HepG2 (cell line): ENCODE results near the gene VGLL3. TPM values are rescaled to one million over a fixed set of nuclear protein-coding genes. Genes with fewer than 3 reads are reported as not detected.

Experiments
- ATAC-seq: fragments of 200-7000 bp; cut with Tn5 transposase; 3 replicates; pipeline ENCODE4 v1.9.1; 2020; ENCODE audit warnings: mild to moderate bottlenecking, moderate library complexity
- BruUV-seq: library from RNA; stranded (reverse); fragments of 400-500 nt; replicated peaks from 2 replicates; lab custom pipeline; 2021; lab: Mats Ljungman, UMichigan
- CTCF ChIA-PET: fragments of 300-600 bp; formaldehyde crosslinking; extraction: SDS; loops from one replicate; lab custom pipeline; 2021; ENCODE audit warnings: low total read pairs, inconsistent platforms, low intra/inter-chr PET ratio; lab: Yijun Ruan, JAX
- POLR2A ChIA-PET: fragments of 350-600 bp; sonication (Branson Sonifier 250); formaldehyde crosslinking; loops from one replicate; lab custom pipeline; 2020; ENCODE audit warnings: antibody characterized with exemption, inconsistent platforms; lab: Yijun Ruan, JAX
- DNase-seq: peaks from one replicate; pipeline ENCODE4 v3.0.0-alpha.2; 2015; ENCODE audit warnings: low spot score
- FAIRE-seq: peaks from 3 replicates; lab custom pipeline; 2011; peaks lifted over from hg19 to GRCh38; lab: Jason Lieb, UNC
- H2AFZ ChIP-seq: one replicate; pipeline ENCODE4 v1.6.1; 2011; ENCODE audit warnings: low read length, inconsistent platforms
- H3K27ac ChIP-seq: fragments of 300-600 bp; 3 replicates; pipeline ENCODE4 v1.8.0; 2011; ENCODE audit warnings: mixed run types, mild to moderate bottlenecking, mixed read lengths, low read length, inconsistent platforms; ENCODE audit not compliant: insufficient read depth; ENCODE audit errors: extremely low read length
- H3K27me3 ChIP-seq, 2 experiments: fragments of 200-600 bp in 1 of 2; 2 replicates in 1 of 2; 3 replicates in 1 of 2; pipeline versions ENCODE4 v1.6.0 to v1.8.0; 2011; ENCODE audit warnings: low read length in 2 of 2, mild to moderate bottlenecking in 2 of 2, moderate library complexity in 2 of 2, inconsistent platforms in 1 of 2; ENCODE audit not compliant: insufficient read depth in 2 of 2, control insufficient read depth in 1 of 2
- H3K36me3 ChIP-seq, 2 experiments: fragments of 200-600 bp in 1 of 2; replicated peaks in 1 of 2; 2 replicates in 1 of 2; 3 replicates in 1 of 2; pipeline versions ENCODE4 v1.5.1 to v1.8.0; 2011; ENCODE audit warnings: low read length in 2 of 2, inconsistent platforms in 1 of 2; ENCODE audit not compliant: insufficient read depth in 2 of 2, control insufficient read depth in 1 of 2
- H3K4me1 ChIP-seq: 2 replicates; pipeline ENCODE4 v1.5.1; 2012; ENCODE audit warnings: low read length, inconsistent platforms; ENCODE audit not compliant: insufficient read depth
- H3K4me2 ChIP-seq: 2 replicates; pipeline ENCODE4 v1.6.0; 2011; ENCODE audit warnings: low read depth, low read length, inconsistent platforms
- H3K4me3 ChIP-seq, 3 experiments: fragments of 200-600 bp in 1 of 3; sonication (generic), shearing (Covaris generic) in 1 of 3; replicated peaks in 1 of 3; 2 replicates each; pipeline ENCODE4 v1.5.1; 2011 to 2016; ENCODE audit warnings: low read length in 3 of 3, inconsistent platforms in 2 of 3, low read depth in 2 of 3, mild to moderate bottlenecking in 2 of 3, control low read depth in 1 of 3, mixed read lengths in 1 of 3; ENCODE audit not compliant: insufficient read depth in 1 of 3
- H3K79me2 ChIP-seq: one replicate; pipeline ENCODE4 v1.6.1; 2011; ENCODE audit warnings: low read length, inconsistent platforms; ENCODE audit not compliant: insufficient read depth
- H3K9ac ChIP-seq: 2 replicates; pipeline ENCODE4 v1.6.0; 2011; ENCODE audit warnings: mild to moderate bottlenecking, low read depth, low read length, inconsistent platforms; ENCODE audit not compliant: insufficient read depth
- H3K9me3 ChIP-seq: 2 replicates; pipeline ENCODE4 v1.5.1; 2012; ENCODE audit warnings: mild to moderate bottlenecking, low read length
- H4K20me1 ChIP-seq: 2 replicates; pipeline ENCODE4 v1.6.0; 2011; ENCODE audit warnings: inconsistent platforms, mild to moderate bottlenecking, low read length, moderate library complexity; ENCODE audit not compliant: insufficient read depth
- CENPT ChIP-seq: sonication (generic); formaldehyde crosslinking; IDR thresholded peaks from 2 replicates; pipeline ENCODE4 v1.8.0; 2022; ENCODE audit warnings: low read depth, mild to moderate bottlenecking, moderate library complexity, missing genetic modification reagents
- ESRRA ChIP-seq: sonication (generic); formaldehyde crosslinking; IDR thresholded peaks from 2 replicates; pipeline ENCODE4 v1.5.1; 2020; ENCODE audit warnings: mild to moderate bottlenecking, low read depth, missing genetic modification reagents
- FOXC1 ChIP-seq: sonication (generic); formaldehyde crosslinking; IDR thresholded peaks from 2 replicates; pipeline ENCODE4 v1.8.0; 2022; ENCODE audit warnings: mild to moderate bottlenecking, missing genetic modification reagents, borderline replicate concordance
- HDAC1 ChIP-seq: sonication (generic); formaldehyde crosslinking; IDR thresholded peaks from 2 replicates; pipeline ENCODE4 v1.5.1; 2020; ENCODE audit warnings: mild to moderate bottlenecking, missing genetic modification reagents
- SMAD1 ChIP-seq: sonication (generic); formaldehyde crosslinking; IDR thresholded peaks from 2 replicates; pipeline ENCODE4 v1.4.0; 2020; ENCODE audit warnings: missing genetic modification reagents, low read depth, mild to moderate bottlenecking, borderline replicate concordance
- TCF7L2 ChIP-seq: IDR thresholded peaks from 2 replicates; pipeline ENCODE4 v1.6.1; 2011; ENCODE audit warnings: mild to moderate bottlenecking, low read depth, low read length, moderate library complexity
- ZFP36L1 ChIP-seq: sonication (generic); formaldehyde crosslinking; IDR thresholded peaks from 2 replicates; pipeline ENCODE4 v1.8.0; 2022; ENCODE audit warnings: mild to moderate bottlenecking, missing genetic modification reagents, moderate library complexity
- ZNF33A ChIP-seq: sonication (generic); formaldehyde crosslinking; IDR thresholded peaks from 2 replicates; pipeline ENCODE4 v1.5.1; 2020; ENCODE audit warnings: missing genetic modification reagents, mild to moderate bottlenecking, moderate library complexity, borderline replicate concordance
- ZNF563 ChIP-seq: sonication (generic); formaldehyde crosslinking; IDR thresholded peaks from 2 replicates; pipeline ENCODE4 v1.8.0; 2022; ENCODE audit warnings: mild to moderate bottlenecking, moderate library complexity, missing genetic modification reagents
- ZNF577 ChIP-seq: sonication (generic); formaldehyde crosslinking; IDR thresholded peaks from 2 replicates; pipeline ENCODE4 v1.4.0; 2020; ENCODE audit warnings: mild to moderate bottlenecking, low read depth, missing genetic modification reagents, borderline replicate concordance
- WGBS: methylation state at CpG from one replicate; pipeline ENCODE4 v1.1.6; 2017; ENCODE audit warnings: low lambda C conversion rate; 5-methylcytosine and 5-hydroxymethylcytosine counted together
- in situ Hi-C: cut with HindIII; loops from 2 replicates; pipeline ENCODE4 v1.10.0; 2017; ENCODE audit warnings: low pct_unique_long_range_greater_than_20kb; ENCODE audit not compliant: extremely low pct_ligation_motif_present
- intact Hi-C: fragments of 100-400 bp; cut with micrococcal nuclease; formaldehyde crosslinking; loops from one replicate; pipeline ENCODE4 v1.10.0; 2022; ENCODE audit not compliant: unreplicated experiment
- polyA plus RNA-seq, 8 experiments: library from polyadenylated mRNA; depleted of rRNA in 3 of 8; stranded (reverse) in 7 of 8; unstranded in 1 of 8; fragments of >200 nt; fragmentation: Illumina TruSeq in 4 of 8; extraction: Trizol in 4 of 8; gene quantifications; 2 replicates each; pipeline versions ENCODE4 v1.2.1 to v1.2.3, GENCODE V29; 2011 to 2016; ENCODE audit warnings: low read depth in 4 of 8, missing spikeins in 1 of 8, mixed read lengths in 1 of 8; ENCODE audit not compliant: insufficient read depth in 1 of 8
- total RNA-seq, 5 experiments: library from RNA; depleted of rRNA; stranded (reverse); fragments of >200 nt; fragmentation: Illumina TruSeq; extraction: Trizol; gene quantifications; 2 replicates each; pipeline ENCODE4 v1.2.3, GENCODE V29; 2016; ENCODE audit warnings: low read depth in 1 of 5

Gene VGLL3
- total and polyA plus RNA-seq, 2 of the 13 experiments (the other 11 are each of a cell fraction or from before 2014, with no cell fraction given), result 0.03 to 0.07 TPM

DNA sequence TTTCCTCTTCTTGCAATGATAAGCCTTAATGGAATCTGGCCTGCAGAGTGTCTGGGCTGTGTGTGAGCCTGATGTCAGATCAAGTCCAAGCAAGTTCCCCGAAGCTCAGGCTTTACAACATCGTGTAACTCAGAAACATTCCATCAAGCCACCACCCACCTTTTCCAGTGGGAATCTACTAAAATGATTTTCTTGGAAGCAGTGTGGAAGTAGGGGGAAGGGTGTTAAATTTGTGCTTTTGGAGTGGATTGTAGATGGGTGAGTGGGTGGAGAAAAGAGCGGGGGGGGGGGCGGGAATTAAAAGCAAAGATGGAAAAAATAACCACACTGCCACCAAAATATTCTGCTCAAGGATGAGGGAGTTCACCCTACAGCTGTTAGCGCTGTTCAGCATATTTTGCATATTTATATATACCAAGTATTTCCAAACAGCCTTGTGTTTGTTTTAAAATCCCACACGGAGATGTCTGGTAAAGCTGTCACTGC lies 53.6 kb downstream of the VGLL3 start:
- no peak for TF ChIP-seq TCF7L2
- no peak for TF ChIP-seq HDAC1
- no peak for TF ChIP-seq ZNF33A (CRISPR knock-in tag)
- no peak for TF ChIP-seq ZNF563
- Histone ChIP-seq H3K4me3 (no peak overlapping the region), H3K36me3 (no peaks in the 10 kb centered on the region), H3K27ac (no peak overlapping the region), H2AFZ (no peak overlapping the region), H4K20me1 (no peaks in the 10 kb centered on the region), H3K79me2 (no peaks in the 10 kb centered on the region), H3K9ac (no peak overlapping the region), H3K4me2 (no peak overlapping the region), H3K4me1 (no peaks in the 10 kb centered on the region), H3K27me3 (no peaks in the 10 kb centered on the region), H3K9me3 (no peaks in the 10 kb centered on the region)
- BruUV-seq, result no TSS peak
- FAIRE-seq (no peak), ATAC-seq (no peak), DNase-seq (no peak)
- intact Hi-C loops (no loop called here), in situ Hi-C loops (no loop called here)
- CTCF ChIA-PET, result no interaction called here
- whole genome bisulfite sequencing, result 15% methylated on average over 6 of the region's 6 CpGs
- POLR2A ChIA-PET, result no interaction called here

DNA sequence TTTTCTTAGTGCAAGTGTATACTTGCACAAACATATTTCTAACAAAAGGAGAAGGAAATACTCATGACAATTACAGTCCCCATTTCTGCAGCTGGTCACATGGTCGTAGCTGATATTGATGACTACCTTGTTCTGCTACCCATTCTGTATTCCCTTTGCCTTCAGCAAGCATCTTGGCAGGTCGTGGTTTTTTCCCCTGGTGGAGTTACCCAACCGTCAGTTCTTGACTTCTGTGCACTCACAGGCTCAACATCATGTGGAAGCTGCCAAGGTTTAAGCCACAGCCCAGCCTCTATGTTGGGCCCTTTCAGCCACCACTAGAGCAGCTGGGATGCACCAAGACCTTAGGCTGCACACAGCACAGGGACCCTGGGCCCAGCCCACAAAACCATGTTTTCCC lies 56.1 kb downstream of the VGLL3 start:
- no peak for DNase-seq
- in situ Hi-C loops, result no loop called here
- Histone ChIP-seq H3K4me2 (no peak overlapping the region), H3K79me2 (no peaks in the 10 kb centered on the region)
- TF ChIP-seq ZNF577 (CRISPR knock-in tag) (no peak), CENPT (CRISPR knock-in tag) (no peak), SMAD1 (no peak), FOXC1 (CRISPR knock-in tag) (no peak), ESRRA (CRISPR knock-in tag) (no peak), ZFP36L1 (CRISPR knock-in tag) (no peak)
- TF ChIP-seq, all 625 proteins: peak for 0
- no TSS peak for BruUV-seq
- H3K4me1 ChIP-seq, result no peaks in the 10 kb centered on the region
- WGBS, result 3% methylated on average over 3 of the region's 3 CpGs
- H3K27ac ChIP-seq, result no peak overlapping the region
- ChIA-PET POLR2A (no interaction called here), CTCF (no interaction called here)
- FAIRE-seq (no peak), ATAC-seq (no peak)
- H4K20me1 ChIP-seq, result no peaks in the 10 kb centered on the region
- no peak overlapping the region for H2AFZ ChIP-seq
- intact Hi-C loops, result no loop called here
- H3K36me3 ChIP-seq, result no peaks in the 10 kb centered on the region
- H3K4me3 ChIP-seq, result no peak overlapping the region
- no peaks in the 10 kb centered on the region for H3K9me3 ChIP-seq
- H3K27me3 ChIP-seq, result no peaks in the 10 kb centered on the region; a peak in 1 of 5 replicates
- no peak overlapping the region for H3K9ac ChIP-seq
